ENCODE results near the gene MALAT1. TPM values are rescaled to one million over a fixed set of nuclear protein-coding genes. Genes with fewer than 3 reads are reported as not detected.

MALAT1 gene
- total and polyA plus RNA-seq, 2 experiments from 2014 or later: 2,206 to 6,020 TPM

- Histone ChIP-seq H4K20me1 (replicated peaks; ENCODE audit: insufficient read depth) (no peaks in the 10 kb centered on the region), H3K4me3 (no peak overlapping the region), H3K79me2 (replicated peaks; ENCODE audit: insufficient read depth) (peaks cover 9% of the 10 kb centered on the region), H3K27me3 (ENCODE audit: insufficient read depth) (no peaks in the 10 kb centered on the region), H3F3A (replicated peaks; ENCODE audit: low read depth) (peaks cover 18% of the 10 kb centered on the region), H3K36me3 (ENCODE audit: insufficient read depth) (no peaks in the 10 kb centered on the region), H3K27ac (ENCODE audit: low read depth) (peak overlapping the region; percentile 76; the same call in 1 of the 2 replicates), H2AFZ (peak overlapping the region; percentile 65), H3K9me2 (ENCODE audit: insufficient read depth) (no peaks in the 10 kb centered on the region), H3K4me2 (peak overlapping the region; percentile 42), H3K4me1 (ENCODE audit: insufficient read depth) (peaks cover 34% of the 10 kb centered on the region)
- DNase-seq (ENCODE audit: low spot score) (peak; percentile 83), ATAC-seq (peak; percentile 65)
- Mint-ChIP-seq H3K36me3 (ENCODE audit: low read depth) (no peaks in the 10 kb centered on the region; the same call in 2 of the 3 replicates), H3K9me3 (peaks cover 2% of the 10 kb centered on the region; the same call in 1 of the 3 replicates), H3K27me3 (ENCODE audit: insufficient read depth, low read depth, poor library complexity) (peaks cover 9% of the 10 kb centered on the region), H3K4me3 (peak overlapping the region; percentile 5; the same call in 1 of the 3 replicates), H3K4me1 (peaks cover 38% of the 10 kb centered on the region), H3K27ac (peak overlapping the region; percentile 69; the same call in 1 of the 2 replicates)
- TF ChIP-seq CTCF (conservative IDR thresholded peaks at IDR 0.05; ENCODE audit: low read depth in 2 of 2) (peak; percentile 60 to 69), EZH2 (IDR thresholded peaks at IDR 0.05; ENCODE audit: low read depth, unreplicated experiment) (no peak)
Observed at GRCh38 chr11:65479184-65480145, 19.4 kb upstream of the MALAT1 start.

- peaks cover 15% of the 10 kb centered on the region for H3K27me3 Mint-ChIP-seq (ENCODE audit: insufficient read depth, low read depth, poor library complexity)
- TF ChIP-seq CREB1 (CRISPR knock-in tag; IDR thresholded peaks at IDR 0.05; ENCODE audit: low read depth): no peak
- TF ChIP-seq ETS1 (IDR thresholded peaks at IDR 0.05): no peak
- TF ChIP-seq JUNB (IDR thresholded peaks at IDR 0.05; ENCODE audit: unreplicated experiment): no peak
- no peak for TF ChIP-seq CTCF (conservative IDR thresholded peaks at IDR 0.05; ENCODE audit: low read depth in 2 of 2)
- no peak for TF ChIP-seq REST (IDR thresholded peaks at IDR 0.05; ENCODE audit: unreplicated experiment)
- no peak for TF ChIP-seq ZNF114 (CRISPR knock-in tag; IDR thresholded peaks at IDR 0.05)
- Histone ChIP-seq H3K4me2 (no peak overlapping the region), H3K27me3 (ENCODE audit: insufficient read depth) (no peaks in the 10 kb centered on the region), H3F3A (replicated peaks; ENCODE audit: low read depth) (peaks cover 16% of the 10 kb centered on the region), H2AFZ (no peak overlapping the region), H3K36me3 (ENCODE audit: insufficient read depth) (no peaks in the 10 kb centered on the region), H3K79me2 (replicated peaks; ENCODE audit: insufficient read depth) (no peaks in the 10 kb centered on the region), H3K27ac (ENCODE audit: low read depth) (no peak overlapping the region), H3K4me1 (ENCODE audit: insufficient read depth) (peaks cover 51% of the 10 kb centered on the region), H3K4me3 (no peak overlapping the region), H3K9me2 (ENCODE audit: insufficient read depth) (no peaks in the 10 kb centered on the region), H4K20me1 (replicated peaks; ENCODE audit: insufficient read depth) (no peaks in the 10 kb centered on the region)
- H3K27ac Mint-ChIP-seq: no peak overlapping the region
- ATAC-seq: no peak
- H3K4me3 Mint-ChIP-seq: no peak overlapping the region
- no peak for DNase-seq (ENCODE audit: low spot score)
- no peaks in the 10 kb centered on the region; the same call in 2 of the 3 replicates for H3K36me3 Mint-ChIP-seq (ENCODE audit: low read depth)
- peaks cover 55% of the 10 kb centered on the region for H3K4me1 Mint-ChIP-seq
- no peaks in the 10 kb centered on the region; the same call in 2 of the 3 replicates for H3K9me3 Mint-ChIP-seq
Observed at GRCh38 chr11:65482306-65482850, 16.5 kb upstream of the MALAT1 start.

All from GM23338 (cell line).